ENCODE measurements around the gene TEN1. TPM values are rescaled to one million over a fixed set of nuclear protein-coding genes. Genes with fewer than 3 reads are reported as not detected.

Gene TEN1
- total and polyA plus RNA-seq, 9 of the 15 experiments (the other 6 are each of a cell fraction or from before 2014, with no cell fraction given): 1.3 to 25.7 (median 10.1) TPM

DNA sequence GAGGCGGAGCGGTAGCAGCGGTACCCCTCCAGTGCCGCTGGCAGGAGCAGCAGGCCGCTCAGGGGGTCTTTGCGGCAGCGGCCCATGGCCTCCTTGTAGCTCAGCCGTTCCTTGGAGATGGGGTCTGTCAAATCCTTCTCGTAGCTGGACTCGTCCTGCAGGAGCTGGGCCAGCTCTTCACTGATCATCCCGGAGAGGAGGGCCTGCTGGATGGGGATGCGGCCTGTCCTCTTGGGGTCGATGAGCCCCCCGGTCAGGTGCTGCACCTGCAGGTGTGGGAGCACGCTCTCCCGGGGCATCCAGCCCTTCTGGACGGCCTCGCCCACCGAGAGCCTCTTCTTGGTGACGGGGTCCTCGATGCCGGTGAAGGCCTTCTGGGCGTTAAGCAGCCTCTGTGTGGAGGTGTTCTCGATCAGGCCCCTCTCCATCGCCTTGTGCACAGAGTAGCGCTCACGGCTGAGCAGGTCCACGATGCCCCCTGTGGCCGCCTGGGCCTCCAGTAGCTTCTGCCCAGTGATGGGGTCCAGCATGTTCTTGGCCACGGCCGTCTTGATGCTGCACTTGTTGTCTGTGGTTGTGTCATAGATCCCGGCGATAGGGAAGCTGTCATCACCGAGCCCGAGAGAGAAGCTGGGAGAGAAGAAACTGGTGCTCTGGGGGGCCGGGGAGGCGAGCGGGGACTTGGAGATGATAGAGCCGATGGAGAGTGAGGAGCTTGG lies 28.2 kb downstream of the TEN1 start:
- Histone ChIP-seq H3K4me3 (no peak overlapping the region), H3K9me3 (replicated peaks; ENCODE audit: control insufficient read depth, insufficient read depth, low read depth, low read length) (no peaks in the 10 kb centered on the region), H3K36me3 (ENCODE audit: control insufficient read depth, insufficient read depth, low read length) (peaks cover 7% of the 10 kb centered on the region; the same call in 2 of the 3 replicates), H3K4me1 (replicated peaks in 1 of 2; ENCODE audit: control insufficient read depth in 2 of 2, insufficient read depth in 2 of 2, low read length in 2 of 2) (peaks cover 0 to 34% of the 10 kb centered on the region in 2 experiments; a peak in 3 of 5 replicates), H3K27ac (ENCODE audit: extremely low read depth, low read depth, low read length) (no peak overlapping the region), H3K4me2 (ENCODE audit: insufficient read depth, low read length) (no peak overlapping the region), H4K20me1 (replicated peaks; ENCODE audit: control insufficient read depth, insufficient read depth, low read length) (no peaks in the 10 kb centered on the region), H3K79me2 (ENCODE audit: control insufficient read depth, insufficient read depth, low read length) (no peaks in the 10 kb centered on the region), H2AFZ (ENCODE audit: low read depth, low read length) (no peak overlapping the region), H3K27me3 (ENCODE audit: control insufficient read depth in 2 of 2, insufficient read depth in 2 of 2, low read length in 2 of 2) (peaks cover 37 to 51% of the 10 kb centered on the region in 2 experiments), H3K9ac (ENCODE audit: insufficient read depth in 1 of 2, low read depth in 2 of 2, low read length in 2 of 2) (peak overlapping the region in 1 of 2 experiments; percentile 31; a peak in 1 of 4 replicates), H3K9me1 (ENCODE audit: control insufficient read depth, insufficient read depth, low read length) (no peaks in the 10 kb centered on the region)
- TF ChIP-seq ZNF134 (CRISPR knock-in tag; conservative IDR thresholded peaks at IDR 0.05) (no peak), MTA3 (IDR thresholded peaks at IDR 0.05; ENCODE audit: borderline replicate concordance) (no peak), ZNF77 (CRISPR knock-in tag; IDR thresholded peaks at IDR 0.05) (no peak), POLR2G (IDR thresholded peaks at IDR 0.05; ENCODE audit: low read depth, low read length) (peak; percentile 29; the same call in 1 of the 2 replicates)
- TF ChIP-seq, protein P1, sequence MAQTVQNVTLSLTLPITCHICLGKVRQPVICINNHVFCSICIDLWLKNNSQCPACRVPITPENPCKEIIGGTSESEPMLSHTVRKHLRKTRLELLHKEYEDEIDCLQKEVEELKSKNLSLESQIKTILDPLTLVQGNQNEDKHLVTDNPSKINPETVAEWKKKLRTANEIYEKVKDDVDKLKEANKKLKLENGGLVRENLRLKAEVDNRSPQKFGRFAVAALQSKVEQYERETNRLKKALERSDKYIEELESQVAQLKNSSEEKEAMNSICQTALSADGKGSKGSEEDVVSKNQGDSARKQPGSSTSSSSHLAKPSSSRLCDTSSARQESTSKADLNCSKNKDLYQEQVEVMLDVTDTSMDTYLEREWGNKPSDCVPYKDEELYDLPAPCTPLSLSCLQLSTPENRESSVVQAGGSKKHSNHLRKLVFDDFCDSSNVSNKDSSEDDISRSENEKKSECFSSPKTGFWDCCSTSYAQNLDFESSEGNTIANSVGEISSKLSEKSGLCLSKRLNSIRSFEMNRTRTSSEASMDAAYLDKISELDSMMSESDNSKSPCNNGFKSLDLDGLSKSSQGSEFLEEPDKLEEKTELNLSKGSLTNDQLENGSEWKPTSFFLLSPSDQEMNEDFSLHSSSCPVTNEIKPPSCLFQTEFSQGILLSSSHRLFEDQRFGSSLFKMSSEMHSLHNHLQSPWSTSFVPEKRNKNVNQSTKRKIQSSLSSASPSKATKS (CRISPR knock-in tag; IDR thresholded peaks at IDR 0.05): no peak
- ChIA-PET CTCF (ENCODE audit: low intra/inter-chr PET ratio) (interaction anchor here (3.7 kb wide), 1 partner anchor 102 kb away, joined by 47 read pairs; the partner anchor contains the start of gene MRPL38), POLR2A (interaction anchor here (0.6 to 1.8 kb wide), 7 partner anchors 12 to 261 kb away, joined by 3 to 5 read pairs (median 4); no protein-coding TSS in a partner anchor)
- no TSS peak for BruUV-seq (replicated peaks)
- DNase-seq (ENCODE audit: extremely low read depth in 1 of 4, low spot score in 3 of 4) (no peak), FAIRE-seq (no peak), ATAC-seq (no peak)
- in situ Hi-C loops (cut with MboI): loop anchor here (5.0 to 10.0 kb wide), 3 partner anchors 100 to 285 kb away; a partner anchor contains a TSS
- intact Hi-C loops (cut with micrococcal nuclease): loop anchor here (10.0 kb wide), 1 partner anchor 252 kb away; no protein-coding TSS in a partner anchor
- WGBS (ENCODE audit: insufficient coverage, low coverage, missing lambda C conversion rate): 41% methylated on average over 35 of the region's 39 CpGs
